Psoas muscle (tissue), 8 donors: ENCODE measurements around the gene CUX1. TPM values are rescaled to one million over a fixed set of nuclear protein-coding genes. Genes with fewer than 3 reads are reported as not detected.
A peak's percentile ranks its signal among the peaks of the same experiment; 100 is the strongest.
"Not testable (repeated sequence)": the region's sequence is repeated elsewhere in the genome, so short reads cannot be mapped to it uniquely, and the experiment has no call there.

Experiments used
- ATAC-seq, 4 donors: fragments of 200-7000 bp; cut with Tn5 transposase; one replicate each; pipeline ENCODE4 v1.9.1; 2020; ENCODE audit warnings: moderate library complexity in 3 of 4, mild to moderate bottlenecking in 2 of 4
- DNase-seq, 2 donors: peaks; one replicate each; pipeline ENCODE4 v3.0.0-alpha.2; 2020
- H3K27ac ChIP-seq: fragments of 200-600 bp; one replicate; pipeline ENCODE4 v1.8.0; 2022
- H3K27me3 ChIP-seq, 3 donors: fragments of 200-600 bp in 1 of 3; one replicate each; pipeline versions ENCODE4 v1.6.1 to v1.8.0; 2013 to 2022; ENCODE audit warnings: low read length in 2 of 3, mild to moderate bottlenecking in 2 of 3, moderate library complexity in 1 of 3; ENCODE audit not compliant: insufficient read depth in 3 of 3
- H3K36me3 ChIP-seq, 2 donors: fragments of 200-600 bp in 1 of 2; one replicate each; pipeline versions ENCODE4 v1.6.1 to v1.8.0; 2013 to 2022; ENCODE audit warnings: low read depth in 1 of 2, mild to moderate bottlenecking in 1 of 2, moderate library complexity in 1 of 2; ENCODE audit not compliant: insufficient read depth in 1 of 2
- H3K4me1 ChIP-seq: fragments of 200-600 bp; one replicate; pipeline ENCODE4 v1.8.0; 2022
- H3K4me3 ChIP-seq: fragments of 200-600 bp; one replicate; pipeline ENCODE4 v1.8.0; 2022; ENCODE audit warnings: mild to moderate bottlenecking
- H3K9me3 ChIP-seq: fragments of 200-600 bp; one replicate; pipeline ENCODE4 v1.8.0; 2022
- WGBS, 3 donors: extraction: QIAGEN DNeasy Blood & Tissue Kit; methylation state at CpG; one replicate each; pipeline versions ENCODE4 v1.1.6 to v1.1.7; 2013; 5-methylcytosine and 5-hydroxymethylcytosine counted together
- intact Hi-C, 2 donors: fragments of 100-400 bp; cut with DNase I; formaldehyde crosslinking; loops; one replicate each; pipeline versions ENCODE4 v1.11.0 to v1.14.2; 2022
- polyA plus RNA-seq, 3 donors: library from polyadenylated mRNA; stranded (reverse); fragments of 200-250 nt; gene quantifications; one replicate each; pipeline ENCODE4 v1.2.3, GENCODE V29; 2013
- total RNA-seq, 4 donors: library from RNA; stranded (reverse); fragmentation: NEBNext Ultra II Directional in 2 of 4; extraction: Animal tissue kit (Norgen Biotek cat#: 25700) in 2 of 4; gene quantifications; one replicate each; pipeline versions ENCODE4 v1.2.1 to v1.2.4, GENCODE V29; 2021 to 2023
- TF ChIP-seq, protein P1 (sequence below): fragments of 200-600 bp; IDR thresholded peaks from one replicate; pipeline ENCODE4 v1.8.0; 2022; ENCODE audit warnings: antibody characterized with exemption
- donor health status: healthy with polysubstance abuse.
- donor health status: DM: no; HTN: no; CAD: no; lungs with moderate emphysema.
- donor health status: Bipolar disorder and iron deficiency.
- donor health status: healthy.
- donor health status: DM: yes; HTN: yes; CAD: no.
- donor health status: DM: no; HTN: no; CAD: no.
- donor health status: DM: no; HTN: no; CAD: no.
- donor health status: DM: yes; HTN: yes; CAD: no.

The CUX1 gene
- total and polyA plus RNA-seq, 7 donors, result 12.5 to 95.6 (median 72.4) TPM

GRCh38 chr7:101984133-101984879 lies 166.9 kb downstream of the CUX1 start:
- peaks cover 24% of the 10 kb centered on the region for H3K4me1 ChIP-seq
- TF ChIP-seq, protein P1, sequence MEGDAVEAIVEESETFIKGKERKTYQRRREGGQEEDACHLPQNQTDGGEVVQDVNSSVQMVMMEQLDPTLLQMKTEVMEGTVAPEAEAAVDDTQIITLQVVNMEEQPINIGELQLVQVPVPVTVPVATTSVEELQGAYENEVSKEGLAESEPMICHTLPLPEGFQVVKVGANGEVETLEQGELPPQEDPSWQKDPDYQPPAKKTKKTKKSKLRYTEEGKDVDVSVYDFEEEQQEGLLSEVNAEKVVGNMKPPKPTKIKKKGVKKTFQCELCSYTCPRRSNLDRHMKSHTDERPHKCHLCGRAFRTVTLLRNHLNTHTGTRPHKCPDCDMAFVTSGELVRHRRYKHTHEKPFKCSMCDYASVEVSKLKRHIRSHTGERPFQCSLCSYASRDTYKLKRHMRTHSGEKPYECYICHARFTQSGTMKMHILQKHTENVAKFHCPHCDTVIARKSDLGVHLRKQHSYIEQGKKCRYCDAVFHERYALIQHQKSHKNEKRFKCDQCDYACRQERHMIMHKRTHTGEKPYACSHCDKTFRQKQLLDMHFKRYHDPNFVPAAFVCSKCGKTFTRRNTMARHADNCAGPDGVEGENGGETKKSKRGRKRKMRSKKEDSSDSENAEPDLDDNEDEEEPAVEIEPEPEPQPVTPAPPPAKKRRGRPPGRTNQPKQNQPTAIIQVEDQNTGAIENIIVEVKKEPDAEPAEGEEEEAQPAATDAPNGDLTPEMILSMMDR, result no peak
- intact Hi-C loops, result no loop called here
- WGBS, 3 donors, result 90 to 94% (median 94%) methylated on average over 18 of the region's 18 CpGs
- ATAC-seq (no peak), DNase-seq (no peak)
- H3K4me3 ChIP-seq, result no peak overlapping the region
- H3K27me3 ChIP-seq, result no peaks in the 10 kb centered on the region
- no peaks in the 10 kb centered on the region for H3K36me3 ChIP-seq
- H3K27ac ChIP-seq, result no peak overlapping the region
- H3K9me3 ChIP-seq, result no peaks in the 10 kb centered on the region

DNA sequence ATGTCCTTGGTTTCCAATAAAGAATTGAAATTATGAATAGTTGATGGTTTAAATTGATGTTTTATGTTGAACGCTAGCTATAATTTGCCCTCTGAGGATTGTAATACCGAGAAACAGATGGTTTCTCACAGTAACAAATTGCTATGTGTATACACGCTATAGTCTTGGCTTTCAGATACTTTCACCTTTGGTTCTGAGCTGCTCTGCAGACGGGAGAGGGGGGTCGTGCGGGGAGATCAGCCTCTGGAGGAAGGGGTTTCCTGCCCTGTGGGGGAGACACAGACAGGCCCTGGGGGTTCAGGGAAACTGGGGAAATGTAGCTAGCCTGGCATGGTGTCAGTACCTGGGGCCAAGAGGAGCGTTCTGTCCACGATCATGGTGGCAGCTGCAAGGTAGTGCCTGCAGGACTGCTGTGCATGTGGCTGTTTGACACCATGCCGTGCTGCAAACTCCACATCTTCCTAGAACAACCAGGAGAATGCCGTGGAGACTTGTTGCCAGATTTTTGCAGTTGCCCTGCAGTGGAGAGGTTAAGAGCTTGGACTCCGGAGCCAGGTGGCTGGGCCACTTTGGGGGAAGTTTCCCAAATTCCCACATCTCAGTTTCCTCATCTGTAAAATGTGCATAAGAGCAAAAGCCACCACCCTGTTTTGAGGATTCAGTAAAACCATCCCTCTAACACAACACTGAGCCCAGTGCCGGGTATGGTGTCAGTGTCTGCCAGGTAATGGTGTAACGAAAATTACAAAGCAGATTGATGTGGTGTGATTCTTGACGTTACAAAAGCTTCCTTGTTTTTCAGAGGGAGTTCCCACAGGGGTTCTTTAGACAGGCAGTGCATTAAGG lies 167.9 kb downstream of the CUX1 start:
- H3K9me3 ChIP-seq, result no peaks in the 10 kb centered on the region
- DNase-seq (no peak), ATAC-seq (peak in 3 of 4 donors; percentile 28 to 48 (median 45))
- H3K27me3 ChIP-seq, result no peaks in the 10 kb centered on the region
- H3K4me3 ChIP-seq, result no peak overlapping the region
- TF ChIP-seq, protein P1, result no peak
- peak overlapping the region; percentile 50 for H3K27ac ChIP-seq
- intact Hi-C loops, result no loop called here
- no peaks in the 10 kb centered on the region for H3K36me3 ChIP-seq
- H3K4me1 ChIP-seq, result peaks cover 24% of the 10 kb centered on the region
- WGBS, 3 donors, result 47 to 72% (median 52%) methylated on average over 14 of the region's 14 CpGs

DNA sequence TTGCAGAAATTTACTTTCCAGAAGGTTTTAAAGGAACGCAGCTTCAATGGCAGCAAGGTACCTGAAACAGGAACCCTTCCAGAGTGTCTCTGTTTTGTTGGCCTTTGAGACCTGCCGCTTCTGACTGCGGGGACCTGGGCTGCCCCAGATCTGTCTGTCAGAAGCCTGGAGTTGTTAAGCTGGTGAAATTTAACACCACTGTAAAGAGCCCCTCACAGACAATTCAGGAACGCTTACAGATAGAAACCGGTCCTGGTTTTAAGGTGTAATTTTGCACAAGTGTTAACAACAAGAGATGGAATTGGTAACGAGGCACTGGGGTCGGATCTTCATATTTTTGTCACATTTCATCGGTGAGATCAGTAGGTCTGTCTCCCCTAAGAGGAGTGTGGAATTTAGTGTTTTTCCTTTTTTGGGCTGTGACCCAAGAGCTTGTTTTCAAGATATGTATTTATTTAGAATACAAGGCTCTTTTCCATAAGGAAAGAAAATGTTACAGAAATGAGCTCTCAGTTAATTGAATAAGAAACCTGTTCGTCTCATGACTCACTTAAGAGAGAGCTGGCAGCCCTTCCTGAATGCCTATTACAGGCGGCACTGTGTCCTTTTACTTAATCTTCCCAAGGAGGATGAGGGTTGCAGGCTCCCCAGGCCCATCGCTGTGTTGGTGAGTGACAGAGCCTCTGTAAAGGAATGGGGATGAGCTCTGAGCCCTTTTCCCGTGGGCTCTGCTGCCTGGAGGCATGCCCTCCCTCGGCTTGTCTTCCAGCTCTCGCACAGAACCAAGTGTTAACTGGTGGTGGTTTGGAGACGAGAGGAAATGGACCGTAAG lies 168.7 kb downstream of the CUX1 start:
- Histone ChIP-seq H3K9me3 (no peaks in the 10 kb centered on the region), H3K4me1 (peaks cover 24% of the 10 kb centered on the region), H3K27ac (peak overlapping the region; percentile 50), H3K27me3 (no peaks in the 10 kb centered on the region), H3K4me3 (no peak overlapping the region), H3K36me3 (no peaks in the 10 kb centered on the region)
- 39 to 59% (median 39%) methylated on average over 16 of the region's 16 CpGs for WGBS, 3 donors
- peak; percentile 78 to 95 (median 90) for ATAC-seq
- no peak for DNase-seq
- TF ChIP-seq, protein P1, result no peak
- intact Hi-C loops, result no loop called here

- intact Hi-C loops, result no loop called here
- H3K9me3 ChIP-seq, result no peaks in the 10 kb centered on the region
- 90 to 95% (median 94%) methylated on average over 13 of the region's 13 CpGs for WGBS, 3 donors
These were observed 170.1 kb downstream of the CUX1 start for GRCh38 chr7:101987494-101987893.

GRCh38 chr7:101988060-101988459 lies 170.6 kb downstream of the CUX1 start:
- H3K27me3 ChIP-seq, ATAC-seq, DNase-seq, H3K9me3 ChIP-seq, H3K27ac ChIP-seq, H3K4me3 ChIP-seq, H3K36me3 ChIP-seq, intact Hi-C loops: not testable (repeated sequence)
- H3K4me1 ChIP-seq, result peaks cover 24% of the 10 kb centered on the region
- 90 to 94% (median 93%) methylated on average over 10 of the region's 10 CpGs for WGBS, 3 donors

More at GRCh38 chr7:101987494-101987893, 170.1 kb downstream of the CUX1 start:
- ATAC-seq (no peak), DNase-seq (no peak)
- H3K27me3 ChIP-seq, result no peaks in the 10 kb centered on the region
- peaks cover 24% of the 10 kb centered on the region for H3K4me1 ChIP-seq
- TF ChIP-seq, protein P1, result no peak
- H3K4me3 ChIP-seq, result no peak overlapping the region
- no peak overlapping the region for H3K27ac ChIP-seq
- H3K36me3 ChIP-seq, result no peaks in the 10 kb centered on the region
